Lower lobe of right lung (tissue), 2 donors: ENCODE data around the gene HLA-DRA. TPM values are rescaled to one million over a fixed set of nuclear protein-coding genes. Genes with fewer than 3 reads are reported as not detected.

Experiments used
- ATAC-seq, 2 donors: fragments of 200-7000 bp; cut with Tn5 transposase; one replicate each; pipeline ENCODE4 v1.9.1; 2020 to 2022; ENCODE audit warnings: mild to moderate bottlenecking in 2 of 2, moderate library complexity in 2 of 2
- DNase-seq: peaks from one replicate; pipeline ENCODE4 v3.0.0-alpha.2; 2020
- H3K27ac ChIP-seq: fragments of 200-600 bp; one replicate; pipeline ENCODE4 v1.8.0; 2022
- H3K27me3 ChIP-seq: fragments of 200-600 bp; one replicate; pipeline ENCODE4 v1.8.0; 2022; ENCODE audit warnings: low read depth
- H3K36me3 ChIP-seq: fragments of 200-600 bp; one replicate; pipeline ENCODE4 v1.8.0; 2022; ENCODE audit warnings: mild to moderate bottlenecking
- H3K4me1 ChIP-seq: fragments of 200-600 bp; one replicate; pipeline ENCODE4 v1.8.0; 2022
- H3K4me3 ChIP-seq: fragments of 200-600 bp; one replicate; pipeline ENCODE4 v1.8.0; 2022; ENCODE audit warnings: mild to moderate bottlenecking
- H3K9me3 ChIP-seq: fragments of 200-600 bp; one replicate; pipeline ENCODE4 v1.8.0; 2022
- intact Hi-C: fragments of 100-400 bp; cut with DNase I; formaldehyde crosslinking; loops from one replicate; pipeline ENCODE4 v1.11.0; 2022
- long read RNA-seq: library from polyadenylated mRNA; unstranded; transcript quantifications from one replicate; pipeline ENCODE4 v2.0.0, GENCODE V29; 2021
- total RNA-seq: library from RNA; stranded (reverse); fragmentation: NEBNext Ultra II Directional; extraction: Animal tissue kit (Norgen Biotek cat#: 25700); gene quantifications from one replicate; pipeline ENCODE4 v1.2.1, GENCODE V29; 2021
- TF ChIP-seq, protein P1 (sequence below): fragments of 200-600 bp; IDR thresholded peaks from one replicate; pipeline ENCODE4 v1.8.0; 2022; ENCODE audit warnings: antibody characterized with exemption, mild to moderate bottlenecking
- donor health status: DM: no; HTN: yes; CAD: no; lungs with severe emphysema.

Gene HLA-DRA
- total RNA-seq: 2,056 TPM
- long read RNA-seq, transcript HLA-DRA-202 (5 exons, 1,280 nt): major isoform, 804 of 937 reads
- long read RNA-seq, partial matches to known transcripts: 127 of 937 reads
- long read RNA-seq, other reads (novel, unspliced or antisense): 6 of 937 reads

DNA sequence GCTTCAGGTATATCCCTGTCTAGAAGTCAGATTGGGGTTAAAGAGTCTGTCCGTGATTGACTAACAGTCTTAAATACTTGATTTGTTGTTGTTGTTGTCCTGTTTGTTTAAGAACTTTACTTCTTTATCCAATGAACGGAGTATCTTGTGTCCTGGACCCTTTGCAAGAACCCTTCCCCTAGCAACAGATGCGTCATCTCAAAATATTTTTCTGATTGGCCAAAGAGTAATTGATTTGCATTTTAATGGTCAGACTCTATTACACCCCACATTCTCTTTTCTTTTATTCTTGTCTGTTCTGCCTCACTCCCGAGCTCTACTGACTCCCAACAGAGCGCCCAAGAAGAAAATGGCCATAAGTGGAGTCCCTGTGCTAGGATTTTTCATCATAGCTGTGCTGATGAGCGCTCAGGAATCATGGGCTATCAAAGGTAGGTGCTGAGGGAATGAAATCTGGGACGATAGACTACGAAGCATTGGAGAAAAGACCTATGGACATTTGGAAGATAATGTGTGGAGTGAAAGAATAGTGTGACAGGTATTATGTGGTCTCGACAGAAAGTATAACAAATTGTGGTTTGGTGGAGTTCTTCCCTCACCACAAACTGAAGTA, at the start of gene HLA-DRA:
Gene HLA-DRA (plus strand): TSS at position 286 of the 613 bp plus-strand sequence. CDS start 64 bp downstream, at position 350.
- Histone ChIP-seq H3K4me3 (peak within 1 kb of the TSS; percentile 67), H3K36me3 (peaks cover 24% of the 10 kb centered on the region), H3K27me3 (no peaks in the 10 kb centered on the region), H3K4me1 (peaks cover 15% of the 10 kb centered on the region), H3K27ac (peak within 1 kb of the TSS; percentile 88), H3K9me3 (no peaks in the 10 kb centered on the region)
- DNase-seq: no peak
- intact Hi-C loops: loop anchor here (10.0 kb wide), 1 partner anchor 255 kb away; no protein-coding TSS in a partner anchor
- TF ChIP-seq, protein P1, sequence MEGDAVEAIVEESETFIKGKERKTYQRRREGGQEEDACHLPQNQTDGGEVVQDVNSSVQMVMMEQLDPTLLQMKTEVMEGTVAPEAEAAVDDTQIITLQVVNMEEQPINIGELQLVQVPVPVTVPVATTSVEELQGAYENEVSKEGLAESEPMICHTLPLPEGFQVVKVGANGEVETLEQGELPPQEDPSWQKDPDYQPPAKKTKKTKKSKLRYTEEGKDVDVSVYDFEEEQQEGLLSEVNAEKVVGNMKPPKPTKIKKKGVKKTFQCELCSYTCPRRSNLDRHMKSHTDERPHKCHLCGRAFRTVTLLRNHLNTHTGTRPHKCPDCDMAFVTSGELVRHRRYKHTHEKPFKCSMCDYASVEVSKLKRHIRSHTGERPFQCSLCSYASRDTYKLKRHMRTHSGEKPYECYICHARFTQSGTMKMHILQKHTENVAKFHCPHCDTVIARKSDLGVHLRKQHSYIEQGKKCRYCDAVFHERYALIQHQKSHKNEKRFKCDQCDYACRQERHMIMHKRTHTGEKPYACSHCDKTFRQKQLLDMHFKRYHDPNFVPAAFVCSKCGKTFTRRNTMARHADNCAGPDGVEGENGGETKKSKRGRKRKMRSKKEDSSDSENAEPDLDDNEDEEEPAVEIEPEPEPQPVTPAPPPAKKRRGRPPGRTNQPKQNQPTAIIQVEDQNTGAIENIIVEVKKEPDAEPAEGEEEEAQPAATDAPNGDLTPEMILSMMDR: no peak
- ATAC-seq: peak; percentile 91 to 94

DNA sequence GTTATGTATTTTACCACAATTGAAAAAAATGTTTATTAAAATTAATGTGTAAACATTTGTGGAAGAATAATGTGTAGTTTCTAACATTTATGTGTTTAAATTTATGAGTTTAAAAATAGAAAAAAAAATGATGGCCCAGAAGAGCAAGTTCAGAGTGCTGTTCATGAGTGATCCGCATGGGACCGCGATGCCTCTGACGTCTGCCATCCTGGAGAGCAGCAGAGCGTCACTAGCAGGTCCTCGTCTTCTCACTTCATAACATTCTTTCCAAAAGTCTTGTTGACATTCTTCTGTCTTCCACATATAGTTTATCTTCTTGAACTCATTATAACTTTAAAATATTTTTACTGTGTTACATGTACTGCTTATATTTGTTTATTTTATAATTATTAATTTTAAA, 48.2 kb upstream of the HLA-DRA start:
- intact Hi-C loops: no loop called here

DNA sequence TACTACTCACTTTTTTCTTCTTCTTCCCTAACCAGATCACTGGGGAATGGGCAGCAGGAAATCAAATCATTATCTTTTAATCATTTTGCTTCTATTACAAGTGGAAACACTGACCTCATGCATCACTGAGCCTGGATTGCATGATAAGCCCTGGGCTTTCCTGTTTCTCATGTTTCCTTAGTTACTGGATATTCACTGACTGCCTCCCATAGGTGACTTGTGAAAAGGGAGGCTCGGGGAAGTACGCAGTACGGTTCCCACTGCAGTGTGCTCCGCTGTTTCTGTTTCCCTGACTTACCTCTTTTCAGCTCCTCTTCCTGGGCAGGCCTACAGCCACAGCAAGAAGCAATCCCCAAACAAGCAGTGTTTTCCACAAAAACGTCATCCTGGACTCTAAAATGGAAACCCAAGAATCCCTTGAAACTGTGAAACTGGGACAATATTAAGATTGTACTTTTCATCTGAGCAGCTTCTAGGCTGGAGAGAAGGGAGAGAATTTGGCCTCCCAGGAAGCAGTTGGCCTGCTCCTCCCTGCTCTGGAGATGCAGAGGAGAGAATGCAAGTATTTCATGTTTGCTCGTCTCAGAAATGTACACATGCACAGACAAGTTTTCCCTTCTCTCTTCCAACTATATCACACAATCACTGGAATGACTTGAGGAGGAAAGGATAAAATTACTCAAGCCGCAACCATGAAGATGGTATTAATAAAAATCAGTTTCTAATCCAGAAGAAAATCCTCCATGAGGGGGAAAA, 45.8 kb upstream of the HLA-DRA start:
- H3K4me1 ChIP-seq: no peaks in the 10 kb centered on the region
- intact Hi-C loops: no loop called here
- peak; percentile 52 to 62 for ATAC-seq
- no peak overlapping the region for H3K27ac ChIP-seq
- H3K4me3 ChIP-seq: no peak overlapping the region
- H3K27me3 ChIP-seq: no peaks in the 10 kb centered on the region
- TF ChIP-seq, protein P1: no peak
- no peaks in the 10 kb centered on the region for H3K9me3 ChIP-seq
- no peak for DNase-seq
- H3K36me3 ChIP-seq: no peaks in the 10 kb centered on the region

More for the DNA sequence above, 48.2 kb upstream of the HLA-DRA start:
- ATAC-seq (no peak), DNase-seq (no peak)
- no peaks in the 10 kb centered on the region for H3K36me3 ChIP-seq
- no peaks in the 10 kb centered on the region for H3K9me3 ChIP-seq
- no peak overlapping the region for H3K4me3 ChIP-seq
- TF ChIP-seq, protein P1: no peak
- H3K27ac ChIP-seq: no peak overlapping the region
- H3K27me3 ChIP-seq: no peaks in the 10 kb centered on the region
- peaks cover 3% of the 10 kb centered on the region for H3K4me1 ChIP-seq

DNA sequence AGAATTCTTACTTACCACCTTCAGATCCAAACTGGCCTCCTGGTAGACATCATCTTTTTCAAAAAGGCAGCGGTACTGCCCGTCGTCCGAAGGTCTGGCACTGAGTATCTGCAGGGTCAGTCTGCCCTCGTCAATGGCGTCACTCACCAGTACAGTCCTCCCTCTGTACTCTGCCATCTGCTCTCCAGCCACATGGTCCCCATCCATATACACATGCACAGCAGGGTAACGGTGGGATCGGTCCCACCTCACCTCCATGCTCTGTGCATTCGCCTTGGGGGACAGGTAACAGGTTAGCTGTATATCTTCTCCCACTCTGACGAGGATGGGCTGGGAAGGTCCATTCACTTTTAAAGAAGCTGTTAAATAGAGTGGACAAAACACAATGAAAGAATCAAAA, 43.7 kb upstream of the HLA-DRA start:
- no peaks in the 10 kb centered on the region for H3K4me1 ChIP-seq
- ATAC-seq (no peak), DNase-seq (no peak)
- no peak overlapping the region for H3K27ac ChIP-seq
- TF ChIP-seq, protein P1: no peak
- H3K9me3 ChIP-seq: no peaks in the 10 kb centered on the region
- H3K27me3 ChIP-seq: peaks cover 7% of the 10 kb centered on the region
- intact Hi-C loops: no loop called here
- H3K4me3 ChIP-seq: no peak overlapping the region
- no peaks in the 10 kb centered on the region for H3K36me3 ChIP-seq

DNA sequence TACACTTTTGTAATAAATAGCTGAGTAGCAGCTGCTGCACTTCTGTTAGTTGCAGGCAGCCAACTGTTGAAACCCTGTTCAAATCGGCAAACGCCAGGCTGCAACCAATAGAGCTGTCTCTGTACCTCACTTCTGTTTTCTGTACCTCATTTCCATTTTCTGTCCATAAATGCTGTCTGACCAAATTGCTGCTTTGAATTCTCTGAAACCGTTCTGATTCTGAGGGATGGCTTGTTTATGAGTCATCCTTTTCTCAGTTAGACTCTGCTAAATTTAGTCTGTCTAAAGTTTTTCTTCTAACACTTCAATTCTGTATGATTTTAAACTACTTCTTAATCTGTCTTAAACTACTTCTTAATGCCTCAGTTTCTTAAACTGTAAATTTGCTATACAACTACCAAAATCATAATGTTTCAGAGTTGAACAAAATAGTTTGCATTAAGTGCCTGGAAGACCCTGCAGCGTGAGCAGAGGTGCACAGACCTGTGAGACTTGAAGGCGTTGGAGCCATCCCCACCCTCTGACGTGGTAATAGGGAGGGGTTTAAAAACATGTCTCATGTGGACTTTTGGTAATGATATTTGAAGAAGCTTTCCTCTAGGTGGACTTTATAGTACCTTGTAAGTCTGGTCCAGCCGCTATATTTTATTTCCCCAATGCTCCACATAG, 42.3 kb upstream of the HLA-DRA start:
- no peaks in the 10 kb centered on the region for H3K9me3 ChIP-seq
- no peaks in the 10 kb centered on the region for H3K36me3 ChIP-seq
- H3K4me3 ChIP-seq: no peak overlapping the region
- no peak overlapping the region for H3K27ac ChIP-seq
- ATAC-seq: no peak
- TF ChIP-seq, protein P1: no peak
- intact Hi-C loops: no loop called here
- H3K4me1 ChIP-seq: no peaks in the 10 kb centered on the region
- peaks cover 7% of the 10 kb centered on the region for H3K27me3 ChIP-seq
- DNase-seq: no peak
